HG03045 (cell line): ENCODE results near the gene HACL1.
"Not testable (repeated sequence)": the region's sequence is repeated elsewhere in the genome, so short reads cannot be mapped to it uniquely, and the experiment has no call there.

Source experiments
- ATAC-seq: cut with Tn5 transposase; IDR thresholded peaks from one replicate; pipeline ENCODE4 v1.9.1; 2021; ENCODE audit warnings: mild to moderate bottlenecking, moderate library complexity; ENCODE audit not compliant: unreplicated experiment

Gene HACL1

DNA sequence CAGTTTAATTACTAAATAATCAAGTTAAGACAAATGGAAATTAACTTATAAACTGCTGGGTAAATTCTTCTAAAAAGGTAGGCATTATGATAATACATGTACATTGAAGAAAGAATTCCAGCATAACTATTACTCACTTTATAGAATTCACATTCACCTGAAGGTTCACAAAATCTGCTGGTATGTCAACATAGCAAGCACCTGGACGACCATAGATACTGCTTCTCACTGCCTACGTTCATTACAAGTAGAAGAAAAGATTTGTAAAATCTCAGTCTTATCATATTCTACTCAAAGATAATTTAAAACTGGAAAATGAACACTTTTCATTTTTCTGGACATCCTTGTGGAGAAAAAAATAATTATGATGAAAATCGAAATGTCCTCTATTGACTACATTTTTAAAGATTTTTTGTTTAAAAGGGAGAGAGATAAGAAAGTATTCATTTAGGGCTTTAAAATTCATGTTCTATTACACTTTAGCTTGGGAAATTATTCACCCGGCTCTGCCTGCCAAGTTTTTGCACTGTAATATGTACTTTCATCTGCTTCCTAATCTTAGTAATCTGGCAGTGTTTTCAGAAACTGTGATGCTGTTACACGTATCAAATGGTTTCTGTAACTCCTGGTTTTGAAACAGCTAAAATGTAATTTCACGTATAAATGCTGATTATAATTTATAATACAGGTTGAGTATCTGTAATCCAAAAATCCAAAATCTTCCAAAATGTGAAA lies 16.1 kb downstream of the HACL1 start:
- ATAC-seq = no peak

DNA sequence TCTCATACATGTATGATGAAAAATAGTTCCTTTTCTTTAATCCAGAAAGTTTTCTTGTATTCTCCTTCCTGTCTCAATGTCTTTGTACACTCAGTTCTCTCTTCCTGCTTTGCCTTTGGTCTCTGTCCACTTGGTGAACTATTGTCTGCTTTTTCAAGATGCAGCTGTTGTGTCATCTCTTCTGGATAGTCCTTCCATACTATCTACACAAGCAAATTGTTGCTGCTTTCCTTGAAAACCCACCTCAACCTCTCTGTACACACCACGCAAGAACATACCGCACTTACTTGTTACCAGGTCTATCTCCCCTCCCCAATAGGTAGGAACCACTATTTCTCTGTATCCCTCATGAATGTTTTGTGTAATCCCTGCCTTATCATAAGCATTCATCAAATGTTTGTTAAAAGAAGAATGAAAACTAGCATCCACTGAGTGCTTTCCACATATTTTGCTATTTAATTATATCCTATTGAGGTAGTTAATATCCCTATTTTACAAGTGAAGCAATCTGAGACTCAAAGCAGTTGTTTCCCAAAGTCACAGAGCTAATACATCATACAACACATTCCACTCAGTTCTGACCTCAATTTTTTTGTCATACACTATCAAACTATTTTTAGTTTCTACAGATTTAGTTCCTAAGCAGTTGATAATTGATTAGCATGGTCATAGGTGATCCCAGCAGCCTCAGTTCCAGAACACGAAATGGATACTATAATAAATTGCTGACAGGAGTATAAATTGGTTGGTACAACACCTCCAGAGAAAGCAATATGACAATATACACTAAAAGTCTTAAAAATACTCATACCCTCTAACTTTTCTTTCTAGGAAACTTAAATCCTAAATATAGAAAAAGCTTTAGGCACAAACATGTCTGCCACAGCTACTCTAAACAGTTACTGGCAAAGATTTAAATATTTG lies 19.6 kb downstream of the HACL1 start:
- ATAC-seq = no peak

DNA sequence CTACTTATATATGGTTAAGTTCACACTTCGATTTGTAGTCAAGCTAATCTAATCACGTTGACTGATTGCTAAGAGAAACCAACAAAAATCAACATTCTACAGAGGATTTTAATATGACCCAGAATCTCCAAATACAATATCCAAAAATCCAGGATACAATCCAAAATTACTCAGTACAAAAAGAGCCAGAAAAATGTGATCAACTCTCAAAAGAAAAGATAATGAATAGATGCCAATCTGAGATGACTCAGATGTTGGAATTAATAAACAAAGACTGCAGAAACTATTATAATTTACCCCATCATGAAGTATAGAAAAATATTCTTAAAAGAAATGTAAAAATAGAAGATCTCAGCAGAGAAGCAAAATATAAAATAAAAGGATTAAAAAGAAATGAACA lies 22.3 kb downstream of the HACL1 start:
- ATAC-seq = no peak

DNA sequence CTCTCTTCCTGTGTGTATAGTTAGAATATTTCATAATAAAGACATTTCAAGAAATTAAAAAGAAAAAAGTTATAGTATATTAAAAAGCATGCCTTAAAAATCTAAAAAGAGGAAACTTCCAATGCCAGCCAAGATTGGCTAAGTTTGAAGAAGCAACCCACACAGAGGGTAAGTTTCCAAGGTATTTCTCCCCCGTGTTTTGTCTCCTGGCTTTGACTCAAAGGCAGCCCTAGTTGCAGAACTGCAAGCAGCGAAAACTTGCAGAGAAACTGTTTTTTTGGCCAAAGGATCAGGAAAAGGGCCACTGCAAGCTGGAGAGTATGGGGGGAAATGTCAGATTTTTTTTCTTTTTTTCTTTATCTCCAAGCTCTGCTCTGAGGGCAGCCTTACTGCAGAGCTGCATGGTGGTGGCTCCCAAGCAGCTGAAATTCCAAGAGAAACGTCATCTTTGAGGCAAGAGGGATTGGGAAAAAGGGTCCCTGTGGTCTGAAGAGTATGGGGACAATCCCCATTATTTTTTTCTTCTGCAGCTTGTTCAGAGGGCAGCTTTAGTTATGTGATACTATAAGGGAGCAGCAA lies 23.0 kb downstream of the HACL1 start:
- ATAC-seq = no peak

DNA sequence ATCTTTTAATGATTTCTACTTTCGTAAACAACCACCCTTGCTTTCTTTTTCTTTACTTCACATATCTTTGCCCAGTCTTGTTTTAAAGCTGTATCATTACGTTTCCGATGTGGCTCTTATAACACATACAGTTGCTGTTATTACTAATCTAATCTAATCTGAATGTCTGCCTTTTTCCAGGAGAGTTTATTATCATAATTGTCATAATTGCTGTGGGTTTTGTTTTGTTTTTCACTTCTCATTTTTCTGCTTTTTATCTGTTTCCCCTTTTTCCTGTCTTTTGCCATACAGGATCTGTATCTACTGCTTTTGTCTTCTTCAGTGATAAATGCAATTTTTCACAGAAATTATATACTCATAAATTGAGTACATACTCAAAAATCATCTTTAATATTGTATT lies 24.9 kb downstream of the HACL1 start:
- ATAC-seq = no peak

DNA sequence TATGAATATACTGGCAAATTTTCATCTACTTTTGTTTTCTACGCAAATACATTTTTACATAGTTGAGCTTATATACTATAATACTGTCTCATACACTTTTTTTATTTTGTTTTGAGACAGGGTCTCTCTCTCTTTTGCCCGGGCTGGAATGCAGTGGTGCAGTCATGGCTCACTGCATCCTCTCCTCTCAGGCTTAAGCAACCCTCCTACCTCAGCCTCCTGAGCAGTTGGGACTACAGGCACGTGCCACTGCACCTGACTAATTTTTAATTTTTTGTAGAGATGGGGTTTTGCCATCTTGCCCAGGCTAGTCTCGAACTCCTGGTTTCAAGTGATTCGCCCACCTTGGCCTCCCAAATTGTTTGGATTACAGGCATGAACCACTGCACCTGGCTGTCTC lies 25.9 kb downstream of the HACL1 start:
- ATAC-seq = no peak

DNA sequence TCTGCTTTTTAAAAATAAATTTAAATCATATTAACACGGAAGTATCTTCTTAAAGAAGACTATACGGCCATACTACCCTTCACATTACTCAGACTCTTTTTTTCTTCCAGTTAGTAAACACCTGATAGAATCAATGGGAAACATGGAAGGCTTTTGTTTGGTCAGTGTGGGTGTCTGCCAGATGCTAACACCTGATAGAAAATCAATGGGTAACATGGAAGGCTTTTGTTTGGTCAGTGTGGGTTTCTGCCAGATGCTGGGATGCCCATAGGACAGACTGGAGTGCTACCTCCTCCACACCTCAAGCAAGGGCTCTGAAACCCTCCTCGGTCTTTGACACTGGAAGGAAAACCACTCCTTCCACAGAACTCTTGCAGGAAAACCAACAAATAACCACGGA lies 29.2 kb downstream of the HACL1 start:
- ATAC-seq = no peak

DNA sequence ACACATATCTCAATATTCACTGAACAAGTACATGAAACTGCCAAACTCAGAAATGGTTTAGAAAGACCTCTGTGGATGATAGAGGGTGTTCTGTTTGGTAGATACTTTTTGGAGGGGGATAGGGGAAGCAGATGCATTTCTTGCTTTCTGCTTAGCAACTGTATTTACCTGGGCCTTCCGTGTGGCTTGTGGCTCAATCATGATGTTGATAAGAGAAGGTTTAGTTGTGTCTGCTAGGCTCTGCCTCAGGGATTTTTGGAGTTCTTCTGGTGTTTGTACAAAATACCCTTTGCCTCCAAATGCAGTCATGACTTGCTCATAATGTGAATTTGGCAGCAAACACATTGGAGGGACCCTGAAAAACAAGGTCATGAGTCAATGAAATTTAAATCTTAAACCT lies 38.2 kb downstream of the HACL1 start:
- ATAC-seq = no peak

DNA sequence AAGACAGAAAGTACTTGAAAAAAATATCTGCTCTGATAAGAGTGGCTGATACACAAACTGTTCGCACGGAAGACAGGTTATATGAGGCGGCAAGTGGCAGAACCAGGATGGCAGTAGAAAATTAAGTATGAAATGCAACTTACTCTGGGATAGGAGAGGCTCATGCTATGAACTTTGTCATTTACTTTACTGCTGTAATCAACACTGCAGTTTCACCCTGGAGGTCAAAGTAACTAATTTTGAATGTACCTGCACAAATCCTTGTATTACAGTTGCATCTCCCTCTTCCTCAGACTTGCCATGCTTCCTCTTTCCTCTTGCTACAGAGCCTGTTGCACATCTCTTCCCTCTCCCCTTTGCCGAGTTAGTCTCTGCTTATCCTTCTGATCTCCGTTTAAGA lies 38.8 kb downstream of the HACL1 start:
- no peak for ATAC-seq

DNA sequence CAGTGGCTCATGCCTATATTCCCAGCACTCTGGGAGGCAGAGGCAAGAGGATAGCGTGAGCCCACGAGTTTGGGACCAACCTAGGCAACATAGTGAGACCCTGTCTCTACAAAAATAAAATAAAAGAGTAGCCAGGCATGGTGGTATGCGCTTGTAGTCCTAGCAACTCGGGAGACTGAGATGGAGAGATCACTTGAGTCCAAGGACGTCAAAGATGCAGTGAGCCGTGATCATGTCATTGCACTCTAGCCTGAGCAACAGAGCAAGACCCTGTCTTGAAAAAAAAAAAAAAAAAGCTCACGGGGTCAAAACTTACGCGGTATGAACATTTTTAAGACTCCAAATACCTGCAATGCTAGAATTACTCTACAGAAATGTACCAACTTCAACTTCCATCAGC lies 42.8 kb downstream of the HACL1 start:
- no peak for ATAC-seq

DNA sequence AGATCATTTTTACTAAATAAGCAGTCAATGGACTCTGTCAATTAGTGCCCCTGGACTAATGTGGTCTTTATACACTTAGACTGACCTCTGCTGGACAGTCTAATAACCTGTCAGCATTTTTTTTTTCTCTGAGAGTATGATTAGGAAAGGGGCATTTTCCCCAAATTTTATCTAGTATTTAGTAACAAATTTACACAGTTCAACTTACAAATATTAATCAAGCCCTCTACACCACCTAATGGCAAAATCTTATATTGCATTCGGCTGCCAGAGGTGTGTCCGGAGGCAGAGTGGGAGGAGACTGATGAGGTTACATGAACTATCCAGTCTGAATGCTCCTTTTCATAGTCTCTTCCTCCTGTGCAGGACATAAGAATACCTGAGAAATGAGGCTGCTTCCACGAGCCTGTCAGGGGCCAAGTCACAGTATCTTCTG lies 43.8 kb downstream of the HACL1 start:
- ATAC-seq = no peak

DNA sequence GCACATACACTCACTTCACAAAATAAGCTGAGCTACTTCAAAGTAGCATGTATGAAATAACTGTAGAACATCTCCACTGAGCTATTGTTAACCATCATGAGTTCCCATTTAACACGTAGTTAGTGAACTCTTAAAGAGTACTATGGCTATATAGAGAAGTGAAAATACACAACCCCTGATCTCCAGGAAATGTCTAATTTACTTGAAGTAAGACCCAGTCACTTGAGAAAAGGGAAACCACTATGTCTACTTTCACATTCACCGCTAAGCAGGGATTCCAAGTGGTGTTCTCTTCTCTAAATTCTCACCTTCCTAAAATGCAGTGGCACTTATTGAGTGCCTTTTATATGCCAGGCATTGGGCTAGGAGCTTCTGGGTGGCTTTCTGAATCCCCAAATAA lies 44.9 kb downstream of the HACL1 start:
- peak; percentile 77 for ATAC-seq

DNA sequence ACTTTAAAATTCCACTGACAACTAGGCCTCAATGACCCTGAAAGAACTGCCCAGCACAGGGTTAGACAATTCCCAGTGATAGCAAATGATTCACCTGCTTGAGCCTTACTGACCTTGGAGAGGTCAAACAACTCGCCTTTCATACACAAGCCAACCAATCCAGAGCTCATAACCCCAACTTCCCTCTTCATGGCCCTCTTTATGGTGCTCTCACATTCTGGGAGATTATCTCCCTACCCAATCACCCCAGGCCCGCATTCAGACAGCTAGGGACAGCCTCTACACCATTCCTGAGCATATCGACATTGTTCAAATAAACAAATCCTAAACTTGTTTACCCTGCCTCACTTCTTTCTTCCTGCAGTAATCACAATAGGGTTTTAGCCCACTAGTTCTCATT lies 47.6 kb downstream of the HACL1 start:
- ATAC-seq = no peak

DNA sequence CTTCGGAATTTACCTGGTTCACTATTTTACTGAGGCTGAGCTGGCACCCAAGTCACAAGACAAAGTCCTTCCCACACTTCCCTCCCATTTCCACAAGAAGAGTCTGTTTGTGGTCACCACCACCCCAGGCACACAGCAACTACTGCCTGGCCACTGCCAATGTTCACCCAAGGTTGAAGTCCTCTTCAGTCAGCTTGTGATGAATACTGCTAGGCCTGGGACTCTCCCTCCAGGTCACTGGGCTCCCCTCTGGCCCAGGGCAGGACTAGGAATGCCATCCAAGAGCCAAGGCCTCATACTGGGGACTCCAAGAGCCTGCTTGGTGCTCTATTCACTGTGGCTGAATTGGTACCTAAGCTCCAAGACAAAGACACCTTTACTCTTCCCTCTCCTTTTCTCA lies 49.5 kb downstream of the HACL1 start:
- no peak for ATAC-seq

DNA sequence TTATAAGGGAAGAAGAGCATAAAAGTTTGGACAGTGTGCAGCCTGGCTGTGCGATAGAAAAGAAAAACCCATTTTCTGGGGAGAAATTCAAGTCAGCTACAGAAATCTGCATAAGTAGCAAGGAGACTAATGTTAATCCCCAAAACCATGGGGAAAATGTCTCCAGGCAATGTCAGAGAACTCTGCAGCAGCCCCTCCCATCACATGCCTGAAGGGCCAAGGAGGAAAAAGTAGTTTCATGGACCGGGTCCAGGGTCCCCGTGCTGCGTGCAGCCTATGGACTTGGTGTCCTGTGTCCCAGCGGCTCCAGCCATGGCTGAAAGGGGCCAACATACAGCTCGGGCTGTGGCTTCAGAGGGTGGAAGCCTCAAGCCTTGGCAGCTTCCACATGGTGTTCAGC lies 51.5 kb downstream of the HACL1 start:
- ATAC-seq = no peak

DNA sequence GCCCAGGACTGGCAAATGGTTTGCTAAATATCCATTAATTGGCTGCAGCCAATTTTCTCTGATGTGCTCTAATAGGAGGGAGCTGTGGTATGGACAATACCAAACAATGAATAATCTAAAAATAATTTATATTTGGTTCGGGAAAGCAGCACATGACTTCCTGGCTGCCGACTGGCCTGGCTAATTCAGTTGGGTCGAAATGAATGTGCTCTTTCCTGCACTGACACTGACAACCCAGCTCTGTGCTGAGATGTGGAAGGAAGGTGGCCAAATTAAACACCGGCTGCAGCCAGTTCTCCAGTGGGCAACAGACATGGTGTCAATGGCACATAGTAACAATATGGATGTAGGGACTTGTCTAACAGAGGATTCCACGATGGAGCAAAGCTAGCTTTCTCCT lies 58.8 kb downstream of the HACL1 start:
- ATAC-seq = no peak

DNA sequence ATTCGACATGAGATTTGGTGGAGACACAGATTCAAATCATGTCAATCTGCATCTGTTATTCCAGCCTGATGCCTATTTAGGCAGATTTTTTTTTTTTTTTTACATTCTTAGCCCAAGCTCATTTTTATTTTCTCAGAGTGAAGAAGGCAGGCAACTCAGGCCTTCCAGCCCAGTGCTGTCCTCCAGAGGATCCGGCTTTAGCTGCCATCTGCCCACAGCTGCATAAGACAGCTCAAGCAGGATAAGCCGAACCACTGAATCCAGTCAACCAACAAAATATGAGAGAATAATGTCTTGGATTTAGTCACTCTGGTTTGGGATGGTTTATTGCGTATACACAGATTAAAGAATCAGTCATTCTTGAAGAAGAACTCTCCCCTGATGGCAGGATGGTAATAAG lies 60.0 kb downstream of the HACL1 start:
- ATAC-seq = no peak

DNA sequence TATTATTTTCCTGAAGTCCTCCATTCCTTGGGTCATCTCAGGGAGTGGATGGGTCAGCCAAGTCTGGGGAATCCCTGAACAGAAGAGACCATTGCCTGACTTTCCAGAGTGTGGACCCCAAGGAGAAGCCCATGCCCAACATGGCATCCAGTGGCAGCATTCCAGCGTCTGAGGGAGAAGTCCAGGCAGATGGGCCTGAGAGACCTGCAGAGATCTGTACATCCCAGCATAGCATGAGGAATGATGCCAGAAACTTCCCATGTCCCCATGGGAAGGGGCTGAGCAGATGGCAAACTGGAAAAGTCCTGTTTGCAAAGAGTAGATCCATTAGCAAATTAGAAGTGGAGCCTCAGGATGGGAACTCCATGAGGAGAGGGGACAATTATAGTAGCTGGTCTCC lies 62.3 kb downstream of the HACL1 start:
- ATAC-seq = no peak

DNA sequence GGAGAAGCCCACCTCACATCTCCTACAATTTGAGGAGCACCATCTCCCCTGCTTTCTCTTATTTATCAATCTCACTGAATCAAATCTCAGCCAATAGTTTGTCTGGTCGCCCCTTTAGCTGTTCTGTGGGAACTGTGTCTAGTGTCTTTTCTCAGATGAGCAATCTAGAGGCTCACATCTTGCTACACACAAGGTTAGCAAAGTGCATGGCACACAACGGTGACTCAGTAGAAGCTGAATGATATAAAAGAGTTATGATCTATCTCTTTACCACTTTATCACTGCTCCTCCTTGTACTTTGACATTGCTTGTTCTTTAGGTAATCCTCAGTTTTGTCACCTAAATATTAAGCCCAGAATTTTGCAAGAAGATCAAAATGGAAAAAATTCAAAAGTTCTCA lies 63.0 kb downstream of the HACL1 start:
- no peak for ATAC-seq

DNA sequence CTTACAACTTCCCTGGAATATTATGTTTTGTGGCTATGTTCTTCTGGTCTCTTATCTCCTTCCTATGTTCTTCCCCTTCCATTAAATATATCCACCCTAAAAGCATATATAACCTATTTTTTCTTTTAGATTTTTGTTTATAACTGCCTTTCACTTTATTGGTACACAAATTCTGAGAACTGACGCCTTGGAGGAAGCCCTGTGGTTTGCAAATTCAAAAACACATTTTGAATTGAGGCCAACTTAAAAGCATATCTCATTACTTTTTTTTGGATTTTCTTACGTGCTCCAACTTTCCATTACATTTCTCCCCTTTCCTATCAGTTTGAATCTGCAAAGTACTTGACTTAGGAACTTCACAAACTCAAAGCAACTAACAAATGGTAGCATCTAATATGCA lies 64.5 kb downstream of the HACL1 start:
- ATAC-seq = no peak

DNA sequence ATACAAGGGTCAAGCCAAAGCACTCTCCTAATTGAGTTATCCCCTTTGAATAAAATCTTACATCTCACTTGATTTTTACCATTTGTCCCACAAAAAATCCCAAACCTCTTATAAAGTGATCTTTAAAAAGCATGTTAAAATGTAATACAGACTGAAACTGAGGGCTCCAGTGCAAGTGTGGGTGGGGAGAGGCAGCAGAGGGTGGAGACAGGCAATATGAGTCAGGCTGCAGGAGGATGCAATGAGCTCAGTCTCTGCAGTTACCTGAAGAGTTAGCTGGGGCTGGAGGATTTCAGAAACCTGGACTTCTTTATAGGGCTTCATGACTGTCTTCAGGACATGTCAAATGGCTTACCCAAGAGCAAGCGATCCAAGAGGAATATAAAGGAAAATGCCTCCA lies 65.6 kb downstream of the HACL1 start:
- ATAC-seq = no peak

DNA sequence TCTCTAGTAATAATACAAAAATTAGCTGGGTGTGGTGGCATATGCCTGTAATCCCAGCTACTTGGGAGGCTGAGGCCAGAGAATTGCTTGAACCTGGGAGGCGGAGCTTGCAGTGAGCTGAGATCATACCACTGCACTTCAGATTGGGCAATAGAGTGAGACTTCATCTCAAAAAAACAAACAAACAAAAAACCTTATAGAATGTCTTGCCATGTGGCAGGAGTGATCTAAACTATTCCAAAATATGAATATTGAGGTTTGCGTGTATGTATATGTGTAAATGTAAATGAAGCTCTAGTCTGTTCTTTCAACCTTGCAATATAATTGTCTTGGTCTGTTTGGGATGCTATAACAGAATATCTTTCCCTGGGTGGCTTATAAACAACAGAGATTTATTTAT lies 68.8 kb downstream of the HACL1 start:
- ATAC-seq = not testable (repeated sequence)
